Measurements from ENCODE around the gene SMOC1. TPM values are rescaled to one million over a fixed set of nuclear protein-coding genes. Genes with fewer than 3 reads are reported as not detected.

SMOC1 gene
- total and polyA plus RNA-seq, 9 of the 15 experiments (the other 6 are each of a cell fraction or from before 2014, with no cell fraction given): 0.04 TPM; not detected in 8

DNA sequence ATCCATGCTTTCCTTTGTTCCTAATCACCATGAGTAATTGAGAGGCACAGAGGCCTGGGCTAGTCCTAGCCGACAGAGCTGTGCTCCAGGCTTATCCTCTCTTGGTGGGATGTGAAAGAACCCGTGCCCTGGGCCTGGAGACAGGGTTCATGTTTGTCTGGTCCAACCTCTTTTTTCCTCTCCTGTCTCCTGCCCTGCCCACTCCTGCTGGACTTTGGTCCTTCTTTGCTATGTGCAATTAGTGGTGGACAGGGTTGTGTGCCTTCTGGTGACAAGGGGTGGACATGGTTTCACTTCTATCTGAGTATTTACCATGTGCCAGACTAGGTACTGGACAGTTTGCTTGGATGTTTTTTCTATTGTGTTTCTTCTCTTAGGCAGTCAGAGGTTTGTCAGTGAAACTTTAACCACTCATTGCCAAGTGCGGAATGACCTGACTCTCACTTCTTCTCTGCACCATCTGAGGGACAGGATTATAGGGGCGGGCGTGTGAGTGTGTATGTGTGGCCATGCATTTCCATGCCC is 126.1 kb downstream of the SMOC1 start:
- 0% methylated on average over 3 of the region's 5 CpGs for WGBS (ENCODE audit: insufficient coverage, low coverage, missing lambda C conversion rate)
- in situ Hi-C loops (cut with MboI): no loop called here
- no peaks in the 10 kb centered on the region for H3K9me1 ChIP-seq (ENCODE audit: control insufficient read depth, insufficient read depth, low read length)
- peaks cover 0 to 7% of the 10 kb centered on the region in 2 experiments; a peak in 2 of 5 replicates for H3K27me3 ChIP-seq (ENCODE audit: control insufficient read depth in 2 of 2, insufficient read depth in 2 of 2, low read length in 2 of 2)
- no peak overlapping the region for H3K4me2 ChIP-seq (ENCODE audit: insufficient read depth, low read length)
- intact Hi-C loops (cut with micrococcal nuclease): no loop called here
- no peaks in the 10 kb centered on the region for H3K9me3 ChIP-seq (replicated peaks; ENCODE audit: control insufficient read depth, insufficient read depth, low read depth, low read length)
- CTCF ChIA-PET (ENCODE audit: low intra/inter-chr PET ratio): no interaction called here
- TF ChIP-seq MAZ (CRISPR knock-in tag; conservative IDR thresholded peaks at IDR 0.05 in 1 of 2, IDR thresholded peaks at IDR 0.05 in 1 of 2) (no peak), ZNF57 (CRISPR knock-in tag; IDR thresholded peaks at IDR 0.05) (no peak), RREB1 (CRISPR knock-in tag; IDR thresholded peaks at IDR 0.05) (no peak), HNRNPL (IDR thresholded peaks at IDR 0.05; ENCODE audit: low read depth, low read length) (no peak), CREM (IDR thresholded peaks at IDR 0.05; ENCODE audit: low read depth) (no peak)
- no peak overlapping the region for H3K9ac ChIP-seq (ENCODE audit: insufficient read depth in 1 of 2, low read depth in 2 of 2, low read length in 2 of 2)
- no peak overlapping the region for H2AFZ ChIP-seq (ENCODE audit: low read depth, low read length)
- DNase-seq (ENCODE audit: extremely low read depth in 1 of 4, low spot score in 3 of 4): no peak
- H3K79me2 ChIP-seq (ENCODE audit: control insufficient read depth, insufficient read depth, low read length): no peaks in the 10 kb centered on the region
- no peak overlapping the region for H3K27ac ChIP-seq (ENCODE audit: extremely low read depth, low read depth, low read length)
- no peak for ATAC-seq
- no TSS peak for BruUV-seq (replicated peaks)
- no peaks in the 10 kb centered on the region for H3K4me1 ChIP-seq (replicated peaks in 1 of 2; ENCODE audit: control insufficient read depth in 2 of 2, insufficient read depth in 2 of 2, low read length in 2 of 2)
- POLR2A ChIA-PET: no interaction called here
- H3K4me3 ChIP-seq: no peak overlapping the region
- H4K20me1 ChIP-seq (replicated peaks; ENCODE audit: control insufficient read depth, insufficient read depth, low read length): no peaks in the 10 kb centered on the region
- no peak for FAIRE-seq
- no peaks in the 10 kb centered on the region for H3K36me3 ChIP-seq (ENCODE audit: control insufficient read depth, insufficient read depth, low read length)
